ENCODE measurements around the gene NR3C2. TPM values are rescaled to one million over a fixed set of nuclear protein-coding genes. Genes with fewer than 3 reads are reported as not detected.

The NR3C2 gene
- polyA plus RNA-seq, 3 donors = 0.09 to 0.27 (median 0.20) TPM

GRCh38 chr4:148170408-148171365, 271.5 kb downstream of the NR3C2 start:
- H2AFZ ChIP-seq (ENCODE audit: insufficient read depth, low read depth, low read length, poor library complexity, severe bottlenecking) = no peak overlapping the region
- intact Hi-C loops (cut with micrococcal nuclease) = no loop called here
- Mint-ChIP-seq H3K4me1 (no peaks in the 10 kb centered on the region), H3K36me3 (no peaks in the 10 kb centered on the region), H3K27me3 (ENCODE audit: low read depth in 3 of 3) (peaks cover 0 to 4% (median 2%) of the 10 kb centered on the region in 3 donors), H3K27ac (no peak overlapping the region), H3K9me3 (peaks cover 0 to 2% (median 0%) of the 10 kb centered on the region in 7 donors), H3K4me3 (no peak overlapping the region)
- H4K20me1 ChIP-seq (ENCODE audit: insufficient read depth, low read length) = no peaks in the 10 kb centered on the region
- H3K36me3 ChIP-seq (replicated peaks in 1 of 2; ENCODE audit: control insufficient read depth in 1 of 2, insufficient read depth in 2 of 2, low read length in 2 of 2) = no peaks in the 10 kb centered on the region
- no peaks in the 10 kb centered on the region for H3K4me1 ChIP-seq (ENCODE audit: control insufficient read depth in 1 of 2, insufficient read depth in 2 of 2, low read length in 2 of 2)
- H3K27ac ChIP-seq (ENCODE audit: low read depth in 1 of 2, low read length in 2 of 2) = no peak overlapping the region
- H3K9ac ChIP-seq (ENCODE audit: insufficient read depth, low read length, poor library complexity, severe bottlenecking) = no peak overlapping the region
- no peak for DNase-seq
- no peak overlapping the region for H3K4me3 ChIP-seq (replicated peaks in 1 of 3; ENCODE audit: low read depth in 2 of 3, low read length in 3 of 3)
- no peak overlapping the region for H3K4me2 ChIP-seq (replicated peaks; ENCODE audit: extremely low read depth, low read length, poor library complexity, severe bottlenecking)
- no peaks in the 10 kb centered on the region for H3K79me2 ChIP-seq (ENCODE audit: insufficient read depth, low read length)
- TF ChIP-seq CTCF (IDR thresholded peaks at IDR 0.05) = no peak
- H3K9me3 ChIP-seq (replicated peaks in 1 of 2; ENCODE audit: control insufficient read depth in 1 of 2, insufficient read depth in 1 of 2, low read length in 2 of 2) = no peaks in the 10 kb centered on the region
- 48% methylated on average over 3 of the region's 7 CpGs for WGBS (ENCODE audit: insufficient coverage)
- H3K27me3 ChIP-seq (ENCODE audit: control insufficient read depth in 2 of 2, insufficient read depth in 2 of 2, low read length in 2 of 2) = no peaks in the 10 kb centered on the region

DNA sequence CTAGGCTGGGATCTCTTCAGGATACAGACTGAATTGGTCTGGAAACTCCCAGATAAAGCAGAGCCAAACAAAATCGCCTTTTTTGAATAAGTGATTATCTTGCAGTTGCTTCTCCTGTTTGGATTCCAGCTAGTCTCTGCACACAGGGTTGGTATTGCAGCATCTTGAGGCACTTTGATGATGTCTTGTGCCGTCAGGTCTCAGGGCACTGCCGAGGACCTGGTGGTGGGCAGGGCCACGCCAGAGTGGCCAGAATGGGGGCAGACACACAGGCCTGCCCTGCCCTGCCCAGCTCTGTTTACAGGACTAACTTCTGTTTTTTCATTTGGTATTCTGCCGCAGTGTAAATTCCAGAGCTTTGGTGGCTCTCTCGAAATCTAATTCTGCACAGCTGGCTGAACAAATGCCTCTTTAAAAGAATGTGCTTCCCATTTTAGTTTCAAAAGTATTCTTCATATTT, 276.1 kb downstream of the NR3C2 start:
- H4K20me1 ChIP-seq (ENCODE audit: insufficient read depth, low read length) = no peaks in the 10 kb centered on the region
- H3K4me2 ChIP-seq (replicated peaks; ENCODE audit: extremely low read depth, low read length, poor library complexity, severe bottlenecking) = no peak overlapping the region

More for the DNA sequence above, 276.1 kb downstream of the NR3C2 start:
- Histone ChIP-seq H2AFZ (ENCODE audit: insufficient read depth, low read depth, low read length, poor library complexity, severe bottlenecking) (no peak overlapping the region), H3K27ac (ENCODE audit: low read depth in 1 of 2, low read length in 2 of 2) (no peak overlapping the region), H3K27me3 (ENCODE audit: control insufficient read depth in 2 of 2, insufficient read depth in 2 of 2, low read length in 2 of 2) (no peaks in the 10 kb centered on the region), H3K4me1 (ENCODE audit: control insufficient read depth in 1 of 2, insufficient read depth in 2 of 2, low read length in 2 of 2) (no peaks in the 10 kb centered on the region), H3K36me3 (replicated peaks in 1 of 2; ENCODE audit: control insufficient read depth in 1 of 2, insufficient read depth in 2 of 2, low read length in 2 of 2) (no peaks in the 10 kb centered on the region), H3K4me3 (replicated peaks in 1 of 3; ENCODE audit: low read depth in 2 of 3, low read length in 3 of 3) (no peak overlapping the region), H3K9me3 (replicated peaks in 1 of 2; ENCODE audit: control insufficient read depth in 1 of 2, insufficient read depth in 1 of 2, low read length in 2 of 2) (no peaks in the 10 kb centered on the region), H3K9ac (ENCODE audit: insufficient read depth, low read length, poor library complexity, severe bottlenecking) (no peak overlapping the region), H3K79me2 (ENCODE audit: insufficient read depth, low read length) (no peaks in the 10 kb centered on the region)
- DNase-seq = no peak
- peaks cover 0 to 2% (median 0%) of the 10 kb centered on the region in 3 donors for H3K27me3 Mint-ChIP-seq (ENCODE audit: low read depth in 3 of 3)
- 96% methylated on average over 6 of the region's 6 CpGs for WGBS (ENCODE audit: insufficient coverage)
- H3K36me3 Mint-ChIP-seq = no peaks in the 10 kb centered on the region
- no peaks in the 10 kb centered on the region for H3K4me1 Mint-ChIP-seq
- intact Hi-C loops (cut with micrococcal nuclease) = no loop called here
- TF ChIP-seq CTCF (IDR thresholded peaks at IDR 0.05) = no peak
- no peak overlapping the region for H3K27ac Mint-ChIP-seq
- H3K9me3 Mint-ChIP-seq = no peaks in the 10 kb centered on the region
- H3K4me3 Mint-ChIP-seq = no peak overlapping the region
